ENCODE data around the gene ZSCAN23. TPM values are rescaled to one million over a fixed set of nuclear protein-coding genes. Genes with fewer than 3 reads are reported as not detected.

ZSCAN23 gene
- total and polyA plus RNA-seq, 11 donors, result 0.42 to 2.1 (median 1.5) TPM

DNA sequence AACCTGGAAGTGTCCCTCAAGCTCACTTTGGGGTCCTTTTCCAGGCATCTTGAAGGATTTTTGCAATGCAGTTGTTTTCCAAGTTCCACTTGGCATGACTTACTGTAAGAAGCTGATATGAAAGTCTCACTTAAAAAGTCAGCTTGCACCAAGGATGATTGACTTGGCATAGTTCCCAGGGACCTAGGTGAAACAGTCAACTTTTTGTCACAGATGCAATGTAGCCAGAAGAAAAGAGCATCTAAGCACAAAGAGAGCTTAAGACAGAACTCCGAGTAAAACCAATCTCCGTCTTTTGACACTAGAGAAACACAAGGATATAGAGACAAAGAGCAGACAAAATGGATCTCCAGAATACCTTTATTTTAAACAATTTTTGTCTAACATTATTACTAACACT, 41.1 kb downstream of the ZSCAN23 start:
- TF ChIP-seq POLR2A (IDR thresholded peaks at IDR 0.05) (no peak), CTCF (IDR thresholded peaks at IDR 0.05) (no peak)
- H3K27ac ChIP-seq, result no peak overlapping the region
- peaks cover 0 to 20% (median 6%) of the 10 kb centered on the region in 12 donors for H3K4me1 ChIP-seq
- 41 to 92% (median 76%) methylated on average over 2 of the region's 2 CpGs for WGBS, 4 donors
- H3K4me3 ChIP-seq, result no peak overlapping the region
- intact Hi-C loops (cut with DNase I), result no loop called here
- DNase-seq, result no peak
- no peak for ATAC-seq
- peaks cover 0 to 14% (median 0%) of the 10 kb centered on the region in 9 donors for H3K27me3 ChIP-seq
- H3K36me3 ChIP-seq, result peaks cover 0 to 11% (median 3%) of the 10 kb centered on the region in 9 donors
- no peaks in the 10 kb centered on the region for H3K9me3 ChIP-seq

GRCh38 chr6:28401172-28401571, 42.1 kb downstream of the ZSCAN23 start:
- H3K4me1 ChIP-seq, result peaks cover 0 to 24% (median 8%) of the 10 kb centered on the region in 12 donors
- DNase-seq, result no peak
- whole genome bisulfite sequencing, 4 donors, result 57 to 83% (median 71%) methylated on average over 1 of the region's 1 CpG
- intact Hi-C loops (cut with DNase I), result no loop called here
- no peak overlapping the region for H3K4me3 ChIP-seq
- no peak for TF ChIP-seq POLR2A (IDR thresholded peaks at IDR 0.05)
- H3K9me3 ChIP-seq, result no peaks in the 10 kb centered on the region
- peaks cover 0 to 21% (median 10%) of the 10 kb centered on the region in 9 donors for H3K36me3 ChIP-seq
- peaks cover 0 to 12% (median 0%) of the 10 kb centered on the region in 9 donors for H3K27me3 ChIP-seq
- H3K27ac ChIP-seq, result no peak overlapping the region
- ATAC-seq, result no peak

GRCh38 chr6:28400122-28400451, 43.2 kb downstream of the ZSCAN23 start:
- Histone ChIP-seq H3K9me3 (no peaks in the 10 kb centered on the region), H3K4me3 (peak overlapping the region; percentile 40 to 89 (median 74)), H3K27me3 (peaks cover 0 to 4% (median 0%) of the 10 kb centered on the region in 9 donors), H3K36me3 (peaks cover 0 to 30% (median 15%) of the 10 kb centered on the region in 9 donors), H3K4me1 (peaks cover 0 to 24% (median 8%) of the 10 kb centered on the region in 12 donors), H3K27ac (peak overlapping the region in 7 of 12 donors; percentile 7 to 75 (median 53))
- no peak for DNase-seq
- intact Hi-C loops (cut with DNase I), result no loop called here
- 30 to 34% (median 32%) methylated on average over 8 of the region's 8 CpGs for WGBS, 4 donors
- no peak for ATAC-seq
- TF ChIP-seq CTCF (IDR thresholded peaks at IDR 0.05), result no peak
- no peak for TF ChIP-seq POLR2A (IDR thresholded peaks at IDR 0.05)

DNA sequence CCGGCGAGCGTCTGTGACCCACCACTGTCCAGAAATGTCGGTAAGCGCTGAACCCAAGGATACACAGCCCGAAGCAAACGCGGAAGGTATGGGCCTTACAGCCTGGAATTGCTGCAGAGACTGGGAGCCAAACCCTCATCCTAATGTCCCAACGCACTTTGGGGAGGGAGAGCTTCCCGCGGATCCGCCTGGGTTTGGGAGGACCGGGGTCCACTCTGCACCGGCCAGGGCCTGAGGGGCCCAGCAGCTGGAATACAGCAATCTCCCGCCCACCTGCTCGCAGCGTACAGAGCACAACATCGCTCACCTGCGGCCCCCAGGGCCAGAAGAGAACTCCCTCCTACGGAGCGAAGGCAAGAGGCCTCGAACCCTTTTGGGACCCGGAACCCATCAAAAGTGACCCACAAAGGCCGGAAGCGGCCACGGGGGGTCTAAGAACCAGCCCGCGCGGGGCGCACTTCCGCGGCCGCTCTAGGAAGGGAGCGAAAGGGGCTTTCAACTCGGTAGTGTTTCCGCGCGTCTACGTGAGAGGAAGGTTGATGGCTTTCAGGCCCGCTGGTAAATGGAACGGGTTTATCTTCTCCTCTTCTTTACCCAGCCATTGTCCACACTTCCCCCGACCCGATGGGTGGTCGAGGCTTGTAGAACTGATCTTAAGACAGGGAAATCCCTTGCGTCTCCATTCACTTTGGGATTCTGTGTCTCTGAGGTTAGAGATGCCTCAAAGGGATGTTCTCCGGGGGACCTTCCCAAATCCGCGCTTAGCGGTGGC, 43.8 kb downstream of the ZSCAN23 start, which contains the start of gene ZSCAN12:
Gene ZSCAN12 (minus strand): TSS at position 398 of the 772 bp plus-strand sequence. CDS start 1,342 bp downstream, outside the sequence.
- TF ChIP-seq POLR2A (IDR thresholded peaks at IDR 0.05), result no peak
- TF ChIP-seq CTCF (IDR thresholded peaks at IDR 0.05), result peak; percentile 19 to 79 (median 45)
- H3K4me3 ChIP-seq, result peak within 1 kb of the TSS; percentile 40 to 89 (median 74)
- ATAC-seq (peak; percentile 94 to 99 (median 98)), DNase-seq (peak; percentile 77 to 89 (median 85))
- H3K27ac ChIP-seq, result peak within 1 kb of the TSS in 7 of 12 donors; percentile 7 to 75 (median 53)
- peaks cover 0 to 3% (median 0%) of the 10 kb centered on the region in 9 donors for H3K27me3 ChIP-seq
- peaks cover 0 to 33% (median 15%) of the 10 kb centered on the region in 9 donors for H3K36me3 ChIP-seq
- intact Hi-C loops (cut with DNase I), result no loop called here
- no peaks in the 10 kb centered on the region for H3K9me3 ChIP-seq
- peaks cover 0 to 24% (median 8%) of the 10 kb centered on the region in 12 donors for H3K4me1 ChIP-seq
- 1 to 2% (median 2%) methylated on average over 29 to 49 of the region's 49 CpGs for WGBS, 4 donors

Measured in heart left ventricle (tissue), 16 donors.